GM23338 (cell line): Measurements from ENCODE around the gene VPS8. TPM values are rescaled to one million over a fixed set of nuclear protein-coding genes. Genes with fewer than 3 reads are reported as not detected.

Source experiments
- ATAC-seq: fragments of 200-7000 bp; cut with Tn5 transposase; 3 replicates; pipeline ENCODE4 v1.9.1; 2020
- DNase-seq: peaks from one replicate; pipeline ENCODE4 v3.0.0-alpha.2; 2015; ENCODE audit warnings: low spot score
- H2AFZ ChIP-seq: fragments of 200-600 bp; sonication (generic); 2 replicates; pipeline ENCODE4 v1.8.0; 2016; ENCODE audit warnings: antibody characterized with exemption, mild to moderate bottlenecking, moderate library complexity
- H3F3A ChIP-seq: fragments of 200-600 bp; sonication (generic); replicated peaks from 2 replicates; pipeline ENCODE4 v1.8.0; 2017; ENCODE audit warnings: antibody characterized with exemption, mixed run types, low read depth
- H3K27ac ChIP-seq: fragments of 200-600 bp; sonication (generic); 2 replicates; pipeline ENCODE4 v1.6.1; 2016; ENCODE audit warnings: low read depth
- H3K27me3 ChIP-seq: fragments of 200-600 bp; sonication (generic); 2 replicates; pipeline ENCODE4 v1.8.0; 2016; ENCODE audit warnings: mild to moderate bottlenecking, mixed run types, moderate library complexity; ENCODE audit not compliant: insufficient read depth
- H3K36me3 ChIP-seq: fragments of 200-600 bp; sonication (generic); 2 replicates; pipeline ENCODE4 v1.8.0; 2016; ENCODE audit warnings: mild to moderate bottlenecking; ENCODE audit not compliant: insufficient read depth
- H3K4me1 ChIP-seq: fragments of 200-600 bp; sonication (generic); 2 replicates; pipeline ENCODE4 v1.8.0; 2016; ENCODE audit warnings: mild to moderate bottlenecking, moderate library complexity; ENCODE audit not compliant: insufficient read depth
- H3K4me2 ChIP-seq: fragments of 200-600 bp; sonication (generic); 2 replicates; pipeline ENCODE4 v1.7.1; 2017; ENCODE audit warnings: mixed run types
- H3K4me3 ChIP-seq: fragments of 200-600 bp; sonication (generic); 2 replicates; pipeline ENCODE4 v1.6.1; 2016; ENCODE audit warnings: mixed run types
- H3K79me2 ChIP-seq: fragments of 200-600 bp; sonication (generic); replicated peaks from 2 replicates; pipeline ENCODE4 v1.8.0; 2017; ENCODE audit warnings: mild to moderate bottlenecking; ENCODE audit not compliant: insufficient read depth
- H3K9me2 ChIP-seq: fragments of 200-600 bp; sonication (generic); 2 replicates; pipeline ENCODE4 v1.8.0; 2017; ENCODE audit not compliant: insufficient read depth
- H4K20me1 ChIP-seq: fragments of 200-600 bp; sonication (generic); replicated peaks from 2 replicates; pipeline ENCODE4 v1.8.0; 2017; ENCODE audit warnings: mild to moderate bottlenecking; ENCODE audit not compliant: insufficient read depth
- H3K27ac Mint-ChIP-seq: 2 replicates; pipeline ENCODE4 v1.8.0; 2020; ENCODE audit warnings: inconsistent platforms, mild to moderate bottlenecking, moderate library complexity, mixed read lengths
- H3K27me3 Mint-ChIP-seq: 3 replicates; pipeline ENCODE4 v1.8.0; 2022; ENCODE audit warnings: low read depth, mild to moderate bottlenecking, moderate library complexity, mixed read lengths, inconsistent platforms; ENCODE audit not compliant: insufficient read depth, poor library complexity
- H3K36me3 Mint-ChIP-seq: 3 replicates; pipeline ENCODE4 v1.8.0; 2021; ENCODE audit warnings: low read depth, mild to moderate bottlenecking, inconsistent platforms, moderate library complexity, mixed read lengths
- H3K4me1 Mint-ChIP-seq: 3 replicates; pipeline ENCODE4 v1.8.0; 2020; ENCODE audit warnings: mild to moderate bottlenecking, inconsistent platforms, mixed read lengths
- H3K4me3 Mint-ChIP-seq: 3 replicates; pipeline ENCODE4 v1.8.0; 2021; ENCODE audit warnings: moderate library complexity, mild to moderate bottlenecking, inconsistent platforms, mixed read lengths
- H3K9me3 Mint-ChIP-seq: 3 replicates; pipeline ENCODE4 v1.8.0; 2020; ENCODE audit warnings: moderate library complexity, mild to moderate bottlenecking, inconsistent platforms, mixed read lengths
- CREB1 ChIP-seq: fragments of 250-450 bp; sonication (Bioruptor Pico); IDR thresholded peaks from 2 replicates; pipeline ENCODE4 v1.5.0; 2020; ENCODE audit warnings: low read depth, mild to moderate bottlenecking, moderate library complexity
- EZH2 ChIP-seq: fragments of 200-600 bp; sonication (generic); IDR thresholded peaks from one replicate; pipeline ENCODE4 v1.8.0; 2017; ENCODE audit warnings: antibody characterized with exemption, mild to moderate bottlenecking, low read depth; ENCODE audit not compliant: unreplicated experiment
- EZH2phosphoT487 ChIP-seq: fragments of 200-600 bp; sonication (generic); IDR thresholded peaks from one replicate; pipeline ENCODE4 v1.8.1; 2018; ENCODE audit warnings: antibody characterized with exemption; ENCODE audit not compliant: unreplicated experiment
- JUNB ChIP-seq: IDR thresholded peaks from one replicate; pipeline ENCODE4 v1.6.1; 2016; ENCODE audit warnings: antibody characterized with exemption; ENCODE audit not compliant: unreplicated experiment
- NANOG ChIP-seq: IDR thresholded peaks from 2 replicates; pipeline ENCODE4 v1.6.1; 2016; ENCODE audit warnings: antibody characterized with exemption, borderline replicate concordance
- POLR2AphosphoS5 ChIP-seq: IDR thresholded peaks from 2 replicates; pipeline ENCODE4 v1.6.1; 2016; ENCODE audit warnings: antibody characterized with exemption, low read depth
- STAT1 ChIP-seq: IDR thresholded peaks from one replicate; pipeline ENCODE4 v1.6.1; 2016; ENCODE audit warnings: antibody characterized with exemption; ENCODE audit not compliant: unreplicated experiment
- ZNF114 ChIP-seq: fragments of 250-450 bp; sonication (Bioruptor Pico); IDR thresholded peaks from 2 replicates; pipeline ENCODE4 v1.5.0; 2020; ENCODE audit warnings: mild to moderate bottlenecking, moderate library complexity
- ZNF331 ChIP-seq: fragments of 250-450 bp; sonication (Bioruptor Pico); IDR thresholded peaks from 2 replicates; pipeline ENCODE4 v1.5.0; 2020; ENCODE audit warnings: low read depth, mild to moderate bottlenecking, moderate library complexity
- polyA plus RNA-seq: library from polyadenylated mRNA; unstranded; fragments of >200 nt; fragmentation: Nextera tagmentation; extraction: Ambion mirVana; gene quantifications from 2 replicates; pipeline ENCODE4 v1.2.1, GENCODE V29; 2016
- total RNA-seq: library from RNA; depleted of rRNA; stranded (reverse); fragments of >200 nt; shearing (Covaris generic); gene quantifications from 2 replicates; pipeline ENCODE4 v1.2.3, GENCODE V29; 2014
- TF ChIP-seq, protein P1 (sequence below): IDR thresholded peaks from 2 replicates; pipeline ENCODE4 v1.6.1; 2016; ENCODE audit warnings: antibody characterized with exemption
- TF ChIP-seq, protein P2 (sequence below): fragments of 250-450 bp; sonication (Bioruptor Pico); IDR thresholded peaks from 2 replicates; pipeline ENCODE4 v1.5.0; 2020; ENCODE audit warnings: mild to moderate bottlenecking, moderate library complexity
- TF ChIP-seq, protein P3 (sequence below): IDR thresholded peaks from one replicate; pipeline ENCODE4 v1.6.1; 2018; ENCODE audit warnings: antibody characterized with exemption; ENCODE audit not compliant: unreplicated experiment
- TF ChIP-seq, protein P4 (sequence below), 2 experiments: fragments of 200-600 bp in 1 of 2; sonication (generic) in 1 of 2; conservative IDR thresholded peaks; 2 replicates each; pipeline versions ENCODE4 v1.5.1 to v1.6.1; 2016 to 2017; ENCODE audit warnings: antibody characterized with exemption in 2 of 2, low read depth in 2 of 2, mild to moderate bottlenecking in 2 of 2, moderate library complexity in 1 of 2

The VPS8 gene
- total and polyA plus RNA-seq, 2 experiments from 2014 or later, result 17.3 to 45.5 TPM

DNA sequence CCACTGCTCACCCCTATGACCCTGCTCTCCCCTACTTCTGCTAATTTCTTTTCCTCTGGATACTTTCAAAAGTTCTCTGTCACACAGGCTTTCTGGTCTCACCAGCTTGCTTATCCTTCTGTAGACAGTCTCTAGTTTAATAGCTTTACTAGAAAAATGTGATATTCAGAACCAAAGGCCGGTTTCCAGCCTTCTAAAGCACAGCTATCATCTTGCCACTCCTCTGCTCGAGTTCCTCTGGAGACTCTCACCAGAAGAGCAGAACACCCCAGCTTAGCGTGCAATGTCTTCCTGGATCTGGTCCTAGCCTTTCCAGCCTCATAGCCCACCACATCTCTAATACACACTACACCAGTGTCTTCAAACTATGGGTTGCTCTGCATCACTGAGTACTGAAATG, 1.8 kb upstream of the VPS8 start:
- H2AFZ ChIP-seq, result peak overlapping the region; percentile 50; the same call in 1 of the 2 replicates
- no peak for ATAC-seq
- H3K27me3 Mint-ChIP-seq, result peaks cover 8% of the 10 kb centered on the region
- H3K4me1 Mint-ChIP-seq, result peaks cover 7% of the 10 kb centered on the region; the same call in 2 of the 3 replicates
- no peaks in the 10 kb centered on the region; the same call in 2 of the 3 replicates for H3K36me3 Mint-ChIP-seq
- no peak overlapping the region for H3K27ac ChIP-seq
- no peaks in the 10 kb centered on the region for H3K9me2 ChIP-seq
- H3K79me2 ChIP-seq, result peaks cover 29% of the 10 kb centered on the region
- no peaks in the 10 kb centered on the region for H3K27me3 ChIP-seq
- H3K4me2 ChIP-seq, result no peak overlapping the region
- no peak overlapping the region for H3K27ac Mint-ChIP-seq
- no peak for DNase-seq
- no peaks in the 10 kb centered on the region for H3K36me3 ChIP-seq
- no peaks in the 10 kb centered on the region for H4K20me1 ChIP-seq
- H3K4me1 ChIP-seq, result peaks cover 6% of the 10 kb centered on the region; the same call in 1 of the 2 replicates
- H3K4me3 Mint-ChIP-seq, result no peak overlapping the region
- H3K4me3 ChIP-seq, result no peak overlapping the region
- no peak for TF ChIP-seq NANOG
- TF ChIP-seq, protein P1, sequence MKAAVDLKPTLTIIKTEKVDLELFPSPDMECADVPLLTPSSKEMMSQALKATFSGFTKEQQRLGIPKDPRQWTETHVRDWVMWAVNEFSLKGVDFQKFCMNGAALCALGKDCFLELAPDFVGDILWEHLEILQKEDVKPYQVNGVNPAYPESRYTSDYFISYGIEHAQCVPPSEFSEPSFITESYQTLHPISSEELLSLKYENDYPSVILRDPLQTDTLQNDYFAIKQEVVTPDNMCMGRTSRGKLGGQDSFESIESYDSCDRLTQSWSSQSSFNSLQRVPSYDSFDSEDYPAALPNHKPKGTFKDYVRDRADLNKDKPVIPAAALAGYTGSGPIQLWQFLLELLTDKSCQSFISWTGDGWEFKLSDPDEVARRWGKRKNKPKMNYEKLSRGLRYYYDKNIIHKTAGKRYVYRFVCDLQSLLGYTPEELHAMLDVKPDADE, result no peak
- TF ChIP-seq POLR2AphosphoS5, result no peak
- no peak for TF ChIP-seq CREB1 (CRISPR knock-in tag)
- TF ChIP-seq, protein P2, sequence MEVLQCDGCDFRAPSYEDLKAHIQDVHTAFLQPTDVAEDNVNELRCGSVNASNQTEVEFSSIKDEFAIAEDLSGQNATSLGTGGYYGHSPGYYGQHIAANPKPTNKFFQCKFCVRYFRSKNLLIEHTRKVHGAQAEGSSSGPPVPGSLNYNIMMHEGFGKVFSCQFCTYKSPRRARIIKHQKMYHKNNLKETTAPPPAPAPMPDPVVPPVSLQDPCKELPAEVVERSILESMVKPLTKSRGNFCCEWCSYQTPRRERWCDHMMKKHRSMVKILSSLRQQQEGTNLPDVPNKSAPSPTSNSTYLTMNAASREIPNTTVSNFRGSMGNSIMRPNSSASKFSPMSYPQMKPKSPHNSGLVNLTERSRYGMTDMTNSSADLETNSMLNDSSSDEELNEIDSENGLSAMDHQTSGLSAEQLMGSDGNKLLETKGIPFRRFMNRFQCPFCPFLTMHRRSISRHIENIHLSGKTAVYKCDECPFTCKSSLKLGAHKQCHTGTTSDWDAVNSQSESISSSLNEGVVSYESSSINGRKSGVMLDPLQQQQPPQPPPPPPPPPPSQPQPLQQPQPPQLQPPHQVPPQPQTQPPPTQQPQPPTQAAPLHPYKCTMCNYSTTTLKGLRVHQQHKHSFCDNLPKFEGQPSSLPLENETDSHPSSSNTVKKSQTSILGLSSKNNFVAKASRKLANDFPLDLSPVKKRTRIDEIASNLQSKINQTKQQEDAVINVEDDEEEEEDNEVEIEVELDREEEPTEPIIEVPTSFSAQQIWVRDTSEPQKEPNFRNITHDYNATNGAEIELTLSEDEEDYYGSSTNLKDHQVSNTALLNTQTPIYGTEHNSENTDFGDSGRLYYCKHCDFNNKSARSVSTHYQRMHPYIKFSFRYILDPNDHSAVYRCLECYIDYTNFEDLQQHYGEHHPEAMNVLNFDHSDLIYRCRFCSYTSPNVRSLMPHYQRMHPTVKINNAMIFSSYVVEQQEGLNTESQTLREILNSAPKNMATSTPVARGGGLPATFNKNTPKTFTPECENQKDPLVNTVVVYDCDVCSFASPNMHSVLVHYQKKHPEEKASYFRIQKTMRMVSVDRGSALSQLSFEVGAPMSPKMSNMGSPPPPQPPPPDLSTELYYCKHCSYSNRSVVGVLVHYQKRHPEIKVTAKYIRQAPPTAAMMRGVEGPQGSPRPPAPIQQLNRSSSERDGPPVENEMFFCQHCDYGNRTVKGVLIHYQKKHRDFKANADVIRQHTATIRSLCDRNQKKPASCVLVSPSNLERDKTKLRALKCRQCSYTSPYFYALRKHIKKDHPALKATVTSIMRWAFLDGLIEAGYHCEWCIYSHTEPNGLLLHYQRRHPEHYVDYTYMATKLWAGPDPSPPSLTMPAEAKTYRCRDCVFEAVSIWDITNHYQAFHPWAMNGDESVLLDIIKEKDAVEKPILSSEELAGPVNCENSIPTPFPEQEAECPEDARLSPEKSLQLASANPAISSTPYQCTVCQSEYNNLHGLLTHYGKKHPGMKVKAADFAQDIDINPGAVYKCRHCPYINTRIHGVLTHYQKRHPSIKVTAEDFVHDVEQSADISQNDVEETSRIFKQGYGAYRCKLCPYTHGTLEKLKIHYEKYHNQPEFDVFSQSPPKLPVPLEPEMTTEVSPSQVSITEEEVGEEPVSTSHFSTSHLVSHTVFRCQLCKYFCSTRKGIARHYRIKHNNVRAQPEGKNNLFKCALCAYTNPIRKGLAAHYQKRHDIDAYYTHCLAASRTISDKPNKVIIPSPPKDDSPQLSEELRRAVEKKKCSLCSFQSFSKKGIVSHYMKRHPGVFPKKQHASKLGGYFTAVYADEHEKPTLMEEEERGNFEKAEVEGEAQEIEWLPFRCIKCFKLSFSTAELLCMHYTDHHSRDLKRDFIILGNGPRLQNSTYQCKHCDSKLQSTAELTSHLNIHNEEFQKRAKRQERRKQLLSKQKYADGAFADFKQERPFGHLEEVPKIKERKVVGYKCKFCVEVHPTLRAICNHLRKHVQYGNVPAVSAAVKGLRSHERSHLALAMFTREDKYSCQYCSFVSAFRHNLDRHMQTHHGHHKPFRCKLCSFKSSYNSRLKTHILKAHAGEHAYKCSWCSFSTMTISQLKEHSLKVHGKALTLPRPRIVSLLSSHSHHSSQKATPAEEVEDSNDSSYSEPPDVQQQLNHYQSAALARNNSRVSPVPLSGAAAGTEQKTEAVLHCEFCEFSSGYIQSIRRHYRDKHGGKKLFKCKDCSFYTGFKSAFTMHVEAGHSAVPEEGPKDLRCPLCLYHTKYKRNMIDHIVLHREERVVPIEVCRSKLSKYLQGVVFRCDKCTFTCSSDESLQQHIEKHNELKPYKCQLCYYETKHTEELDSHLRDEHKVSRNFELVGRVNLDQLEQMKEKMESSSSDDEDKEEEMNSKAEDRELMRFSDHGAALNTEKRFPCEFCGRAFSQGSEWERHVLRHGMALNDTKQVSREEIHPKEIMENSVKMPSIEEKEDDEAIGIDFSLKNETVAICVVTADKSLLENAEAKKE (CRISPR knock-in tag), result no peak
- no peak for TF ChIP-seq JUNB
- no peak for TF ChIP-seq EZH2phosphoT487
- TF ChIP-seq, protein P3, sequence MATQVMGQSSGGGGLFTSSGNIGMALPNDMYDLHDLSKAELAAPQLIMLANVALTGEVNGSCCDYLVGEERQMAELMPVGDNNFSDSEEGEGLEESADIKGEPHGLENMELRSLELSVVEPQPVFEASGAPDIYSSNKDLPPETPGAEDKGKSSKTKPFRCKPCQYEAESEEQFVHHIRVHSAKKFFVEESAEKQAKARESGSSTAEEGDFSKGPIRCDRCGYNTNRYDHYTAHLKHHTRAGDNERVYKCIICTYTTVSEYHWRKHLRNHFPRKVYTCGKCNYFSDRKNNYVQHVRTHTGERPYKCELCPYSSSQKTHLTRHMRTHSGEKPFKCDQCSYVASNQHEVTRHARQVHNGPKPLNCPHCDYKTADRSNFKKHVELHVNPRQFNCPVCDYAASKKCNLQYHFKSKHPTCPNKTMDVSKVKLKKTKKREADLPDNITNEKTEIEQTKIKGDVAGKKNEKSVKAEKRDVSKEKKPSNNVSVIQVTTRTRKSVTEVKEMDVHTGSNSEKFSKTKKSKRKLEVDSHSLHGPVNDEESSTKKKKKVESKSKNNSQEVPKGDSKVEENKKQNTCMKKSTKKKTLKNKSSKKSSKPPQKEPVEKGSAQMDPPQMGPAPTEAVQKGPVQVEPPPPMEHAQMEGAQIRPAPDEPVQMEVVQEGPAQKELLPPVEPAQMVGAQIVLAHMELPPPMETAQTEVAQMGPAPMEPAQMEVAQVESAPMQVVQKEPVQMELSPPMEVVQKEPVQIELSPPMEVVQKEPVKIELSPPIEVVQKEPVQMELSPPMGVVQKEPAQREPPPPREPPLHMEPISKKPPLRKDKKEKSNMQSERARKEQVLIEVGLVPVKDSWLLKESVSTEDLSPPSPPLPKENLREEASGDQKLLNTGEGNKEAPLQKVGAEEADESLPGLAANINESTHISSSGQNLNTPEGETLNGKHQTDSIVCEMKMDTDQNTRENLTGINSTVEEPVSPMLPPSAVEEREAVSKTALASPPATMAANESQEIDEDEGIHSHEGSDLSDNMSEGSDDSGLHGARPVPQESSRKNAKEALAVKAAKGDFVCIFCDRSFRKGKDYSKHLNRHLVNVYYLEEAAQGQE, result no peak
- no peak for TF ChIP-seq ZNF331 (CRISPR knock-in tag)
- no peak for TF ChIP-seq ZNF114
- TF ChIP-seq, protein P4, sequence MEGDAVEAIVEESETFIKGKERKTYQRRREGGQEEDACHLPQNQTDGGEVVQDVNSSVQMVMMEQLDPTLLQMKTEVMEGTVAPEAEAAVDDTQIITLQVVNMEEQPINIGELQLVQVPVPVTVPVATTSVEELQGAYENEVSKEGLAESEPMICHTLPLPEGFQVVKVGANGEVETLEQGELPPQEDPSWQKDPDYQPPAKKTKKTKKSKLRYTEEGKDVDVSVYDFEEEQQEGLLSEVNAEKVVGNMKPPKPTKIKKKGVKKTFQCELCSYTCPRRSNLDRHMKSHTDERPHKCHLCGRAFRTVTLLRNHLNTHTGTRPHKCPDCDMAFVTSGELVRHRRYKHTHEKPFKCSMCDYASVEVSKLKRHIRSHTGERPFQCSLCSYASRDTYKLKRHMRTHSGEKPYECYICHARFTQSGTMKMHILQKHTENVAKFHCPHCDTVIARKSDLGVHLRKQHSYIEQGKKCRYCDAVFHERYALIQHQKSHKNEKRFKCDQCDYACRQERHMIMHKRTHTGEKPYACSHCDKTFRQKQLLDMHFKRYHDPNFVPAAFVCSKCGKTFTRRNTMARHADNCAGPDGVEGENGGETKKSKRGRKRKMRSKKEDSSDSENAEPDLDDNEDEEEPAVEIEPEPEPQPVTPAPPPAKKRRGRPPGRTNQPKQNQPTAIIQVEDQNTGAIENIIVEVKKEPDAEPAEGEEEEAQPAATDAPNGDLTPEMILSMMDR (conservative IDR thresholded peaks at IDR 0.05; ENCODE audit: low read depth in 2 of 2), result no peak
- TF ChIP-seq EZH2, result no peak
- TF ChIP-seq STAT1, result no peak
- H3F3A ChIP-seq, result no peaks in the 10 kb centered on the region
- H3K9me3 Mint-ChIP-seq, result peaks cover 3% of the 10 kb centered on the region; the same call in 2 of the 3 replicates
